Esophagus muscularis mucosa (tissue), 4 donors: ENCODE results near the gene PPP4C. TPM values are rescaled to one million over a fixed set of nuclear protein-coding genes. Genes with fewer than 3 reads are reported as not detected.

Experiments used
- DNase-seq: peaks from one replicate; pipeline ENCODE4 v3.0.0-alpha.2; 2017; ENCODE audit errors: extremely low spot score
- H3K27ac ChIP-seq, 4 donors: fragments of 200-600 bp; sonication (generic); replicated peaks in 1 of 4; 1 replicate in 3 of 4; 2 replicates in 1 of 4; pipeline ENCODE4 v1.5.1; 2016 to 2019; ENCODE audit warnings: mild to moderate bottlenecking in 1 of 4
- H3K27me3 ChIP-seq, 4 donors: fragments of 200-600 bp; sonication (generic); one replicate each; pipeline versions ENCODE4 v1.5.1 to v1.6.0; 2016 to 2019
- H3K36me3 ChIP-seq, 4 donors: fragments of 200-600 bp; sonication (generic); one replicate each; pipeline ENCODE4 v1.5.1; 2016 to 2019
- H3K4me1 ChIP-seq, 4 donors: fragments of 200-600 bp; sonication (generic); one replicate each; pipeline ENCODE4 v1.5.1; 2016 to 2019
- H3K4me3 ChIP-seq, 4 donors: fragments of 200-600 bp; sonication (generic); 1 replicate in 2 of 4; 2 replicates in 2 of 4; pipeline ENCODE4 v1.5.1; 2016 to 2019; ENCODE audit warnings: mild to moderate bottlenecking in 4 of 4, moderate library complexity in 1 of 4
- H3K9me3 ChIP-seq, 4 donors: fragments of 200-600 bp; sonication (generic); 1 replicate in 3 of 4; 2 replicates in 1 of 4; pipeline ENCODE4 v1.5.1; 2016 to 2019
- EP300 ChIP-seq: sonication (generic); formaldehyde crosslinking; IDR thresholded peaks from one replicate; pipeline ENCODE4 v1.6.1; 2017; ENCODE audit warnings: antibody characterized with exemption
- POLR2A ChIP-seq: fragments of 450-650 bp; IDR thresholded peaks from one replicate; pipeline ENCODE4 v1.6.1; 2017; ENCODE audit warnings: antibody characterized with exemption, moderate library complexity, mild to moderate bottlenecking, low read depth
- POLR2AphosphoS5 ChIP-seq, 2 donors: sonication (generic); formaldehyde crosslinking; IDR thresholded peaks; one replicate each; pipeline ENCODE4 v1.6.1; 2017; ENCODE audit warnings: antibody characterized with exemption in 2 of 2
- WGBS: methylation state at CpG from one replicate; pipeline ENCODE4 v1.1.5; 2018; 5-methylcytosine and 5-hydroxymethylcytosine counted together
- intact Hi-C: fragments of 100-400 bp; cut with DNase I; formaldehyde crosslinking; loops from one replicate; pipeline ENCODE4 v1.15.1; 2023
- total RNA-seq, 4 donors: library from RNA; depleted of rRNA; stranded (reverse); fragments of >200 nt; gene quantifications; one replicate each; pipeline versions ENCODE4 v1.1.0 to v1.2.1, GENCODE V29; 2016
- TF ChIP-seq, protein P1 (sequence below), 3 experiments: fragments of 200-600 bp in 2 of 3; fragments of 450-650 bp in 1 of 3; sonication (generic) in 2 of 3; IDR thresholded peaks; one replicate each; pipeline ENCODE4 v1.5.1; 2017 to 2019; ENCODE audit warnings: antibody characterized with exemption in 3 of 3, mild to moderate bottlenecking in 2 of 3, moderate library complexity in 1 of 3

The PPP4C gene
- total RNA-seq, 4 donors from 2014 or later, result 43.6 to 61.3 (median 51.5) TPM

DNA sequence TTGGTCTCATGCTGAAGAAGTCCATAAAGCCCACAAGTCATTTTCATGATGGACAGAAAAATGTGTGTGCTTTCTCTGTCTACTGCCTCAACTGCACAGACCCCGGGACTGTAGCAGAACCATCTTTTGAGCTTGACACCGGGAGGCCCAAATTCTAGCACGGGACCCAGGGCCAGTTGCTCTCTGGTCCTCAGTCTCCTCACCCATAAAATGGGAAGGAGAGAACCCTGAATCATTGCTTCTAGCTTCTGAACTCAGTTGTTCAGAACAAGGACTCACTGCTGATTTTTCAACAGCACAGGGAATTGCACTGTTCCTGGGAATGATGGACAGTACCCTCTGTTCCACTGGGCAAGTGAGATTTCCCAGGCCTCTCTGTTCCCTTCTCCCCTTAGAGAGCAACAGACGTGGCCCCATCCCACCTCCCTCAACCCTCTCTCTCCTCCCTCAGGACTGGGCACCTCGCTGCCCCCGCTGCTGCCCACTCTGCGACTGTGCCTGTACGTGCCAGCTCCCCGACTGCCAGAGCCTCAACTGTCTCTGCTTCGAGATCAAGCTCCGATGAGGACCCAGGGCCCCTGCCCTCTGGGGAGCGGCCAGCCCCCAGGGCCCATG lies 12.4 kb upstream of the PPP4C start:
- no peaks in the 10 kb centered on the region for H3K9me3 ChIP-seq
- intact Hi-C loops, result no loop called here
- no peak for DNase-seq
- H3K36me3 ChIP-seq, result peaks cover 10 to 17% (median 15%) of the 10 kb centered on the region in 4 donors
- H3K27ac ChIP-seq, result peak overlapping the region; percentile 98 to 100 (median 99)
- 45% methylated on average over 12 of the region's 12 CpGs for WGBS
- peak overlapping the region; percentile 75 to 99 (median 92) for H3K4me3 ChIP-seq
- H3K27me3 ChIP-seq, result no peaks in the 10 kb centered on the region
- peaks cover 32 to 61% (median 57%) of the 10 kb centered on the region in 4 donors for H3K4me1 ChIP-seq
- TF ChIP-seq EP300, result no peak
- no peak for TF ChIP-seq POLR2A
- TF ChIP-seq POLR2AphosphoS5 (IDR thresholded peaks at IDR 0.05), result no peak
- TF ChIP-seq, protein P1, sequence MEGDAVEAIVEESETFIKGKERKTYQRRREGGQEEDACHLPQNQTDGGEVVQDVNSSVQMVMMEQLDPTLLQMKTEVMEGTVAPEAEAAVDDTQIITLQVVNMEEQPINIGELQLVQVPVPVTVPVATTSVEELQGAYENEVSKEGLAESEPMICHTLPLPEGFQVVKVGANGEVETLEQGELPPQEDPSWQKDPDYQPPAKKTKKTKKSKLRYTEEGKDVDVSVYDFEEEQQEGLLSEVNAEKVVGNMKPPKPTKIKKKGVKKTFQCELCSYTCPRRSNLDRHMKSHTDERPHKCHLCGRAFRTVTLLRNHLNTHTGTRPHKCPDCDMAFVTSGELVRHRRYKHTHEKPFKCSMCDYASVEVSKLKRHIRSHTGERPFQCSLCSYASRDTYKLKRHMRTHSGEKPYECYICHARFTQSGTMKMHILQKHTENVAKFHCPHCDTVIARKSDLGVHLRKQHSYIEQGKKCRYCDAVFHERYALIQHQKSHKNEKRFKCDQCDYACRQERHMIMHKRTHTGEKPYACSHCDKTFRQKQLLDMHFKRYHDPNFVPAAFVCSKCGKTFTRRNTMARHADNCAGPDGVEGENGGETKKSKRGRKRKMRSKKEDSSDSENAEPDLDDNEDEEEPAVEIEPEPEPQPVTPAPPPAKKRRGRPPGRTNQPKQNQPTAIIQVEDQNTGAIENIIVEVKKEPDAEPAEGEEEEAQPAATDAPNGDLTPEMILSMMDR (IDR thresholded peaks at IDR 0.05), result no peak

GRCh38 chr16:30063893-30064728 lies 11.7 kb upstream of the PPP4C start:
- Histone ChIP-seq H3K4me1 (peaks cover 40 to 68% (median 64%) of the 10 kb centered on the region in 4 donors), H3K36me3 (peaks cover 17 to 25% (median 22%) of the 10 kb centered on the region in 4 donors), H3K4me3 (peak overlapping the region; percentile 75 to 99 (median 92)), H3K27ac (peak overlapping the region; percentile 98 to 100 (median 99)), H3K27me3 (no peaks in the 10 kb centered on the region), H3K9me3 (no peaks in the 10 kb centered on the region)
- peak; percentile 96 for DNase-seq
- WGBS, result 3% methylated on average over 23 of the region's 27 CpGs
- TF ChIP-seq, protein P1 (IDR thresholded peaks at IDR 0.05), result peak; percentile 37 to 67 (median 49)
- TF ChIP-seq POLR2A (peak; percentile 44), POLR2AphosphoS5 (IDR thresholded peaks at IDR 0.05) (peak; percentile 76 to 84), EP300 (no peak)
- intact Hi-C loops, result no loop called here

DNA sequence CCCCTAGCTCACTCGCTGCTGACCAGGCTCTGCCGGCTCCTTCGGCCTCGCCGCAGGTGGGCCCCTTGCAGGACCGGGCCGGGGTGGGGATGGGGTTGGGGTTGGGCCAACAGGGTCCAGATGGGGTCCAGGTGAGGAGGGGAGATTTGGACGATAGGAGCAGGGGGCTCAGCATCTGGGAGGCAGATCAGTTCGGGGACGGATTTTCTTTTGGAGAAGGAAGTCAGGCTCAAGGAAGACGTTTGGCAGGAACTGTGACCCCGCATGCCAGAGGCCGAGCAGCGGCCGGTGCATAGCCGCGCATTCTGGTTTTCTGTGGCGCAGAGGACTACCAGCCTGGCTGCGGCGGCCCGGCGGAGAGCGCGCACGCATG lies 11.1 kb upstream of the PPP4C start:
- intact Hi-C loops, result no loop called here
- H3K9me3 ChIP-seq, result no peaks in the 10 kb centered on the region
- no peaks in the 10 kb centered on the region for H3K27me3 ChIP-seq
- peak overlapping the region; percentile 98 to 100 (median 99) for H3K27ac ChIP-seq
- peak overlapping the region; percentile 75 to 99 (median 92) for H3K4me3 ChIP-seq
- 0% methylated on average over 7 of the region's 25 CpGs for WGBS
- H3K36me3 ChIP-seq, result peaks cover 23 to 31% (median 28%) of the 10 kb centered on the region in 4 donors
- H3K4me1 ChIP-seq, result peaks cover 46 to 72% (median 69%) of the 10 kb centered on the region in 4 donors
- TF ChIP-seq POLR2AphosphoS5 (IDR thresholded peaks at IDR 0.05), result peak in 1 of 2 donors; percentile 2
- TF ChIP-seq POLR2A, result no peak
- no peak for TF ChIP-seq EP300
- TF ChIP-seq, protein P1 (IDR thresholded peaks at IDR 0.05), result no peak
- no peak for DNase-seq

DNA sequence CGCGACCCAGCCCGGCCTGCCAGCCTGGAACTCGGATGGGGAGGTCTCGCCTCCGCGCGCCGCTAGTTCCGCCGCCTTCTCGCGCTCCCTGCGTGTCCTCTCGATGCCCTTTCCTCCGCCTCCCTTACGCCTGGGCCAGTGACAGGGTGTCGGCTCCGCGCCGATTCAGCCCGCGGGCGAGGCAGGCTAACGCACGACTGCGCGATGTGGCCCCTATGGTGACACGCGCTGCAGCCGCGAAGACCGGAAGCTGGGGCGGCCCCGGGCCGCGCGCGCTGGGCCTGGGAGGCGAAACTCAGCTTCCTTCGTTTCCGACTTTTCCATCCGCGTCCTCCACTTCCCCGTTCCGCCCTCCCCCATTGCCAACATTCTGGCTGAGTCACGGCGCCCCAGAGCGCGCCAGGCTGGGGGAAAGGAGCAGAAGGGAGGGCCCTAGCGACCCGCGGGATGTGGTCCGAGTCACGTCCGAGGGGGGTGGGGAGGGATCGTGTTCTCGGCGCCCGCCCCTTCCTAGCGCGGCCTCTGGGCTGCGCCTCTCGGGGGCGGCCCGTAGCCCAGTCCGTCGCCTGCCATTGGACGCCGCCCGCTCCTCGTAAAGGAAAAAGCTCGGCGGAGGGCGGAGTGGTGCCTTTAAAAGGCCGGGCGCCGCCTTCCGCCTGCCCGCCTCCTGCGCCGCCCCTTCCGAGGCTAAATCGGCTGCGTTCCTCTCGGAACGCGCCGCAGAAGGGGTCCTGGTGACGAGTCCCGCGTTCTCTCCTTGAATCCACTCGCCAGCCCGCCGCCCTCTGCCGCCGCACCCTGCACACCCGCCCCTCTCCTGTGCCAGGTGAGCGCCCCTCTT lies 10.5 kb upstream of the PPP4C start, which contains the start of gene ALDOA:
TSS of gene ALDOA (plus strand) at position 659 of the 841 bp plus-strand sequence. CDS start 1,138 bp downstream, outside the sequence.
- TF ChIP-seq POLR2A, result peak; percentile 98
- TF ChIP-seq, protein P1 (IDR thresholded peaks at IDR 0.05), result no peak
- TF ChIP-seq EP300, result no peak
- peak; percentile 94 to 99 for TF ChIP-seq POLR2AphosphoS5 (IDR thresholded peaks at IDR 0.05)
- peak within 1 kb of the TSS; percentile 98 to 100 (median 99) for H3K27ac ChIP-seq
- H3K9me3 ChIP-seq, result no peaks in the 10 kb centered on the region
- peak; percentile 99 for DNase-seq
- intact Hi-C loops, result no loop called here
- peak within 1 kb of the TSS; percentile 75 to 99 (median 92) for H3K4me3 ChIP-seq
- no peaks in the 10 kb centered on the region for H3K27me3 ChIP-seq
- H3K4me1 ChIP-seq, result peaks cover 52 to 72% (median 70%) of the 10 kb centered on the region in 4 donors
- WGBS, result under 1% methylated on average over 22 of the region's 99 CpGs
- H3K36me3 ChIP-seq, result peaks cover 28 to 37% (median 34%) of the 10 kb centered on the region in 4 donors
